ENCODE measurements around the gene ZNF225. TPM values are rescaled to one million over a fixed set of nuclear protein-coding genes. Genes with fewer than 3 reads are reported as not detected.
"Not testable (repeated sequence)": the region's sequence is repeated elsewhere in the genome, so short reads cannot be mapped to it uniquely, and the experiment has no call there.

Gene ZNF225
- total RNA-seq, 1 experiment from 2014 or later: 3.7 TPM

- DNase-seq (ENCODE audit: low read depth): no peak
Measured at GRCh38 chr19:44156475-44156874, 43.3 kb downstream of the ZNF225 start.

DNA sequence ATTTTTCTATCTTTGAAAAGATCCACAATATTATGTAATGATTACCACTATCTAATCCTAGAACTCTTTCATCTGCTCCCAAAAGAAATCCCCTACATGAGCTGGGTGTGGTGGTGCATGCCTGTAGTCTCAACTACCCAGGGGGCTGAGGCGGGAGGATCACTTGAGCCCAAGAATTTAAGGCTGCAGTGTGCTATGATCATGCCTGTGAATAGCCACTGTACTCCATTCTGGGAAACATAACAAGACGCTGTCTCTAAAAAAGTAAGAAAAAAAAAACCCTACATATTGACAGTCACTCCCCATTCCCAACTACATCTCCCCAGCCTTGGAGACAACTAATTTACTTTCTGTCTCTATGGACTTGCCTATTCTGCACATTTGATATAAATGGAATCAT is 50.6 kb downstream of the ZNF225 start:
- DNase-seq (ENCODE audit: low read depth): no peak

GRCh38 chr19:44164327-44164672 is 51.1 kb downstream of the ZNF225 start:
- DNase-seq (ENCODE audit: low read depth): no peak

DNA sequence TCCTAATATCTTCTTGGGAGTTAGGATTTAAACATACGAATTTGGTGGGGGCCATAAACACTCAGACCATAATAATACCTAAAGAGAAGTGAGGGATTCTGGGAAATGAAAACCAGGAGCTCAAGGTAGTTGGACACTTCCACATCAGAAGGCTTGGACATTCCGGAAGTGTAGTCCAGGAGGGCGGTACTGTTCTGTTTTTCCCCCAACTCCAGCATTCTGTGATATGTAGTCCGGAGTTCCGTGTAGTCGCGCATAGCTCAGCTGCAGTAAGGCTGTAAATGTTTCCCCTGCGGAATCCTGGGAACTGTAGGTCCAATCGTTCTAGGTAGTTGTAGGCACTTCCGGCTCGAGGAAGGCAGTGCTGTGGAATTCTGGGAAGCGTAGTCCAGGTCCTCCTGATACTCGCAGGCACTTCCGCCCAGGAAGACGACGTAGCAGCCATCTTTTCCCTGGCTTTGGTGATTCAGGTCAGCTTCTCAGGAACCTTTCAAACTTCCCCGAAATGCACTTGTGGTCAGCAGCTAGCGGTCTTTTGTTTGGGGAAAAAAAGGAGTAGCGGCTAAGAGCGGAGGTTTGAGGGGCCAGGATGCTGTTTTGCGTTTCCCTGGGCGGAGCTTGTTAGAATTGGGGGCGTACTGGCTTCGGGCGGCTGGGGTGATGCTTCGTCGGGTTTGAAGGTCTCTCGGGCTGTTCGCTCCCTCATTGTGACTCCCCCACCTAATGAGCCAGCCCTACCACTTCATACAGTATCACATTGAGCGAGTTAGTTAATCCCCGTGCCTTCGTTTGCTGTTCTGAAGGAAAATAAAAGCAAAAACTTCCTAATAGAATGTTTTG is 51.7 kb downstream of the ZNF225 start, which contains the start of gene ZNF226:
TSS of gene ZNF226 (plus strand) at position 428 of the 840 bp plus-strand sequence. CDS start 4,981 bp downstream, outside the sequence.
- DNase-seq (ENCODE audit: low read depth): peak; percentile 98

DNA sequence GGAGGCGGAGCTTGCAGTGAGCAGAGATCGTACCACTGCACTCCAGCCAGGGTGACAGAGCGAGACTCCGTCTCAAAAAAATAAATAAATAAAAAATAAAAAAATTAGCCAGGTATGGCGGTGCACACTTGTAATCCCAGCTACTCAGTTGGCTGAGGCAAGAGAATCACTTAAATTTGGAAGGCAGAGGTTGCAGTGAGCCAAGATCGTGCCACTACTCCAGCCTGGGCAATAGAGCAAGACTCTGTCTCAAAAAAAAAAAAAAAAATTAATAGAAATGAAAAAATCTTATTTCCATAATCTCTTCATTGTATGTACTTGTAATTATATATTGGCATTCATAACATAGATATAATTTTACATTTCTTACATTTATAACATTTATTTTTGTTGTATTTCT is 57.5 kb downstream of the ZNF225 start:
- DNase-seq (ENCODE audit: low read depth): not testable (repeated sequence)

GRCh38 chr19:44176590-44176989 is 63.4 kb downstream of the ZNF225 start:
- peak; percentile 15 for DNase-seq (ENCODE audit: low read depth)

- no peak for DNase-seq (ENCODE audit: low read depth)
Measured at GRCh38 chr19:44180968-44181367, 67.8 kb downstream of the ZNF225 start.

GRCh38 chr19:44182145-44182544 is 68.9 kb downstream of the ZNF225 start:
- no peak for DNase-seq (ENCODE audit: low read depth)

Other genes starting within 250 kb of the ZNF225 start
- 1.6 and 1.7 TPM in 2 replicates for gene ZNF404, start 229.4 kb upstream of the ZNF225 start, total RNA-seq (2014; rRNA removed)
- gene ZNF45, start 178.1 kb upstream of the ZNF225 start, total RNA-seq (2014; rRNA removed): 9.2 and 14.9 TPM in 2 replicates
- gene ZNF221, start 162.2 kb upstream of the ZNF225 start, total RNA-seq (2014; rRNA removed): 4.6 and 12.8 TPM in 2 replicates
- 5.5 and 8.3 TPM in 2 replicates for gene ZNF155, start 129.2 kb upstream of the ZNF225 start, total RNA-seq (2014; rRNA removed)
- gene ZNF230, start 110.4 kb upstream of the ZNF225 start, total RNA-seq (2014; rRNA removed): 2.7 and 4.7 TPM in 2 replicates
- gene ZNF222, start 88.0 kb upstream of the ZNF225 start, total RNA-seq (2014; rRNA removed): 3.8 and 5.7 TPM in 2 replicates
- 4.9 and 8.4 TPM in 2 replicates for gene ZNF223, start 61.4 kb upstream of the ZNF225 start, total RNA-seq (2014; rRNA removed)
- gene ZNF284, start 41.2 kb upstream of the ZNF225 start, total RNA-seq (2014; rRNA removed): 2.6 and 3.0 TPM in 2 replicates
- gene ZNF224, start 19.0 kb upstream of the ZNF225 start, total RNA-seq (2014; rRNA removed): 14.9 and 17.5 TPM in 2 replicates
- 6.1 and 8.2 TPM in 2 replicates for gene ZNF234, start 28.2 kb downstream of the ZNF225 start, total RNA-seq (2014; rRNA removed)
- 22.4 and 24.7 TPM in 2 replicates for gene ZNF226, start 51.7 kb downstream of the ZNF225 start, total RNA-seq (2014; rRNA removed)
- gene ZNF227, start 99.1 kb downstream of the ZNF225 start, total RNA-seq (2014; rRNA removed): 17.3 and 19.4 TPM in 2 replicates
- 0.06 and 0.46 TPM in 2 replicates for gene ZNF233, start 146.5 kb downstream of the ZNF225 start, total RNA-seq (2014; rRNA removed)
- 1.7 and 3.5 TPM in 2 replicates for gene ZNF235, start 191.6 kb downstream of the ZNF225 start, total RNA-seq (2014; rRNA removed)
- gene ZNF112, start 243.3 kb downstream of the ZNF225 start, total RNA-seq (2014; rRNA removed): 6.2 and 7.0 TPM in 2 replicates